Rectal smooth muscle tissue (tissue), 1 donor: ENCODE data around the gene P2RX4.
"Not testable (repeated sequence)": the region's sequence is repeated elsewhere in the genome, so short reads cannot be mapped to it uniquely, and the experiment has no call there.

Source experiments
- H3K27ac ChIP-seq: one replicate; pipeline ENCODE4 v1.7.0; 2013; ENCODE audit warnings: low read depth, low read length, inconsistent platforms
- H3K27me3 ChIP-seq: one replicate; pipeline ENCODE4 v1.7.0; 2013; ENCODE audit warnings: low read length; ENCODE audit not compliant: control insufficient read depth, insufficient read depth
- H3K36me3 ChIP-seq: one replicate; pipeline ENCODE4 v1.7.0; 2013; ENCODE audit warnings: low read length; ENCODE audit not compliant: control insufficient read depth, insufficient read depth
- H3K4me1 ChIP-seq: one replicate; pipeline ENCODE4 v1.7.0; 2013; ENCODE audit warnings: low read length; ENCODE audit not compliant: control insufficient read depth, insufficient read depth
- H3K4me3 ChIP-seq: one replicate; pipeline ENCODE4 v1.7.0; 2013; ENCODE audit warnings: low read length
- H3K9ac ChIP-seq: one replicate; pipeline ENCODE4 v1.7.0; 2013; ENCODE audit warnings: low read length

P2RX4 gene, protein sequence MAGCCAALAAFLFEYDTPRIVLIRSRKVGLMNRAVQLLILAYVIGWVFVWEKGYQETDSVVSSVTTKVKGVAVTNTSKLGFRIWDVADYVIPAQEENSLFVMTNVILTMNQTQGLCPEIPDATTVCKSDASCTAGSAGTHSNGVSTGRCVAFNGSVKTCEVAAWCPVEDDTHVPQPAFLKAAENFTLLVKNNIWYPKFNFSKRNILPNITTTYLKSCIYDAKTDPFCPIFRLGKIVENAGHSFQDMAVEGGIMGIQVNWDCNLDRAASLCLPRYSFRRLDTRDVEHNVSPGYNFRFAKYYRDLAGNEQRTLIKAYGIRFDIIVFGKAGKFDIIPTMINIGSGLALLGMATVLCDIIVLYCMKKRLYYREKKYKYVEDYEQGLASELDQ

DNA sequence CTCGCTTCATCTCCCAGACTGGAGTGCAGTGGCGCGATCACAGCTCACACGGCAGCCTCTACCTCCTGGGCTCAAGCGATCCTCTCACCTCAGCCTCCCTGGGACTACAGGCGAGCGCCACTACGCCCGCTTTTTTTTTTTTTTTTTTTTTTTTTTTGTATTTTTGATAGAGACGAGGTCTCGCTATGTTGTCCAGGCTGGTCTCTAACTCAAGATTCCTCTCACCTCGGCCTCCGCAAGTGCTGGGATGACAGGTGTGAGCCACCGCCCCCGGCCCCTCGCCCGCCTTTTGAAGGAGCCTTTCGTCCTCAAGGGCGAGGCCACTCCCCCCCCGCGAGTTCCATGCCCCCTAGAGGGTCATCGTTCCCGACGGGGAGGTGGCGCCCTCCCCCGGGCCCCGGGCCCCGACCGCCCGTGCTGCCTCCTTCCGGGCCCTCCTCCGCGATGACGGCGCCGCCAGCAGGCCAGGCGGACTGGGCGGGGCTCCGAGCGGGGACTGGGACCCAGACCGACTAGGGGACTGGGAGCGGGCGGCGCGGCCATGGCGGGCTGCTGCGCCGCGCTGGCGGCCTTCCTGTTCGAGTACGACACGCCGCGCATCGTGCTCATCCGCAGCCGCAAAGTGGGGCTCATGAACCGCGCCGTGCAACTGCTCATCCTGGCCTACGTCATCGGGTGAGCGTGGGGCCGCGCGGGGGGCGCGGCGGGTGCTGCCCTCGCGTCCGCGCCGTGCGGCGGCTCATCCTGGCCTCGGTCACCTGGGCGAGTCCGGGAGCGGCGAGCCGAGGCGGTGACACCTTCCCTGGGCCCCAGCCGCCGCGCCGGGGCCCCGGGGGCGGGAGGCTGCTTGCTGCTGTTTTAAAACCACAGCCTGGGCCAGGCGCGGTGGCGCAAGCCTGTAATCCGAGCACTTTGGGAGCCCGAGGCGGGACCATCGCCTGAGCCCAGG, at the start of gene P2RX4:
P2RX4 (plus strand) TSS at position 506 of the 949 bp plus-strand sequence; CDS start at position 542, 36 bp downstream.
- Histone ChIP-seq H3K9ac (peak within 1 kb of the TSS; percentile 83), H3K27me3 (no peaks in the 10 kb centered on the region), H3K4me1 (peaks cover 5% of the 10 kb centered on the region), H3K4me3 (peak within 1 kb of the TSS; percentile 88), H3K36me3 (peaks cover 3% of the 10 kb centered on the region), H3K27ac (peak within 1 kb of the TSS; percentile 86)

DNA sequence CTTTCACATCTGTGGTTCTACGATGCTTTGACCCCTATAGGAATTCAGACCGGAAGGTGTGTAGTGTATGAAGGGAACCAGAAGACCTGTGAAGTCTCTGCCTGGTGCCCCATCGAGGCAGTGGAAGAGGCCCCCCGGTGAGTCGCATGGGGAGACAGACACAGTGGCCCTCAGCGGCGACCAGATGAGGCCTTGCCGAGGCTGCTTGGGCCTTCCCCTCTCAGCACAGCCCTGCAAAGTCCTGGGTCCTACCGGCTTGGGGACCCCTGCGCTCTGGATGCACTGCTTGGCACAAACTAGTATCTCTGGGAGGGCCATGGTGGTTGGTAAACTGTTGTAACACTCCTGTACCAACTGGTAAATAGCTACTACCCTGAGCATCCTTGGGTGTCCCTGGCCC, 47.5 kb upstream of the P2RX4 start:
- H3K4me3 ChIP-seq = no peak overlapping the region
- no peaks in the 10 kb centered on the region for H3K27me3 ChIP-seq
- no peaks in the 10 kb centered on the region for H3K4me1 ChIP-seq
- H3K9ac ChIP-seq = no peak overlapping the region
- H3K27ac ChIP-seq = no peak overlapping the region
- peaks cover 5% of the 10 kb centered on the region for H3K36me3 ChIP-seq

DNA sequence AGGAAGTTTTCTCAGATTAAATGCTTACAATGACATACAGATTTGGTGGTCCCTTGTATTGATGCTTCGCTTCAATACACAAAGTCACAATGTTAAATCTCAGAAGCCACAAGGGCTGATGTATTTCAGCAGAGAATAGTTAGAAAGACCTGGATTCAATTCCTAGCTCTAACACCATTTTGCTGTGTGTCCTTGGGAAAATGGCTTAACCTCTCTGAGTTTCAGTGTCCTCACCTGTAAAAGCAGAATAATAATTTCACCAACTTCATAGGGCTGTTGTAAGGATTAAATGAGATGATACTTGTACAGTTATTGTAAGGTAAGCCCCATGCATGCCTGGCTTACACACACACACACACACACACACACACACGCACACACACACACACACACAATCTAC, 46.9 kb upstream of the P2RX4 start:
- H3K4me1 ChIP-seq = no peaks in the 10 kb centered on the region
- no peak overlapping the region for H3K4me3 ChIP-seq
- H3K27ac ChIP-seq = no peak overlapping the region
- no peak overlapping the region for H3K9ac ChIP-seq
- no peaks in the 10 kb centered on the region for H3K27me3 ChIP-seq
- H3K36me3 ChIP-seq = peaks cover 5% of the 10 kb centered on the region

DNA sequence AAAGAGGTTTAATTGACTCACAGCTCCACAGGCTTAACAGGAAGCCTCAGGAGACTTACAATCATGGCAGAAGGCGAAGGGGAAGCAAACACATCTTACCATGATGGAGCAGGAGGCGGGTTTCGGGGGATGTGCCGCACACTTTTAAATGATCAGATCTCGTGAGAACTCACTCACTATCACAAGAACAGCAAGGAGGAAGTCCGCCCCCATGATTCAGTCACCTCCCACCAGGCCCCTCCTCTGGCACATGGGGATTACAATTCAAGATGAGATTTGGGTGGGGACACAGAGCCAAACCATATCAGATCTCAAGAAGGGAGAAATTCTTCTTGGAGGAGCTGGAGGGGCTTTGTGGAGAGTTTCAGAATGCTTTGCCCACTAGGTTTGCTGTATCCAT, 45.1 kb upstream of the P2RX4 start:
- H3K4me1 ChIP-seq, H3K36me3 ChIP-seq, H3K27me3 ChIP-seq, H3K27ac ChIP-seq, H3K4me3 ChIP-seq, H3K9ac ChIP-seq: not testable (repeated sequence)

DNA sequence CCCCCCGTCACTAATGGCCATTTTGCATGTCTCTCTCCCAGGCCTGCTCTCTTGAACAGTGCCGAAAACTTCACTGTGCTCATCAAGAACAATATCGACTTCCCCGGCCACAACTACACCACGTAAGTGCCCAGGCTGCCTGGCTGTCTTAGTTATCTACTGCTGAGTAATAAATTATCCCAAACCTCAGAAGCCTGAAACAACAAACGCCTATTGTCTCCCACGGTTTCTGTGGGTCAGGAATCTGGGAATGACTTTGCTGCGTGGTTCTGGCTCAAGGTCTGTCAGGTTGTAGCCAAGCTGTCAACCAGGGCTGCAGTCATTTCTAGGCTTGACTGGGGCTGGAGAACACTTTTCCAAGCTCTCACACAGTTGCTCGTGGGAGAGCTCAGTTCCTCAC, 44.6 kb upstream of the P2RX4 start:
- peaks cover 5% of the 10 kb centered on the region for H3K36me3 ChIP-seq

DNA sequence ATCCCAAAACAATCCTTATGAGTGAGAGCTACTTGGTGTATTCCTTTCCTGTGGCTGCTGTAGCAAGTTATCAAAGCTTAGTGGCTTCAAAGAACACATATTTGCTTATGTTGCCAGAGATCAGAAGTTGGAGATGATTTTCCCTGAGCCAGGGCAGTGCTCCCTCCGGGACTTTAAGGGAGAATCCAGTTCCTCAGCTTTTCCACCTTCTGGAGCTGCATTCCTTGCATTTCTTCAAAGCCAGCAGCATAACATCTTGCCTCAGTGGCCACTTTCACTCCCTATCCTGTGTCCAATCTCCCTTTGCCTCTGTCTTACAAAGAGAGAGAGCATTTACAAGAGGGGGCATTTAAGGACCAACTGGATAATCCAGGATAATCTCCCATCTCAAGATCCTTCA, 43.6 kb upstream of the P2RX4 start:
- Histone ChIP-seq H3K36me3 (peaks cover 5% of the 10 kb centered on the region), H3K4me1 (no peaks in the 10 kb centered on the region), H3K27ac (no peak overlapping the region), H3K4me3 (no peak overlapping the region), H3K27me3 (no peaks in the 10 kb centered on the region), H3K9ac (no peak overlapping the region)

More for the DNA sequence above, 44.6 kb upstream of the P2RX4 start:
- no peaks in the 10 kb centered on the region for H3K27me3 ChIP-seq
- no peaks in the 10 kb centered on the region for H3K4me1 ChIP-seq
- H3K4me3 ChIP-seq = no peak overlapping the region
- H3K9ac ChIP-seq = no peak overlapping the region
- no peak overlapping the region for H3K27ac ChIP-seq

DNA sequence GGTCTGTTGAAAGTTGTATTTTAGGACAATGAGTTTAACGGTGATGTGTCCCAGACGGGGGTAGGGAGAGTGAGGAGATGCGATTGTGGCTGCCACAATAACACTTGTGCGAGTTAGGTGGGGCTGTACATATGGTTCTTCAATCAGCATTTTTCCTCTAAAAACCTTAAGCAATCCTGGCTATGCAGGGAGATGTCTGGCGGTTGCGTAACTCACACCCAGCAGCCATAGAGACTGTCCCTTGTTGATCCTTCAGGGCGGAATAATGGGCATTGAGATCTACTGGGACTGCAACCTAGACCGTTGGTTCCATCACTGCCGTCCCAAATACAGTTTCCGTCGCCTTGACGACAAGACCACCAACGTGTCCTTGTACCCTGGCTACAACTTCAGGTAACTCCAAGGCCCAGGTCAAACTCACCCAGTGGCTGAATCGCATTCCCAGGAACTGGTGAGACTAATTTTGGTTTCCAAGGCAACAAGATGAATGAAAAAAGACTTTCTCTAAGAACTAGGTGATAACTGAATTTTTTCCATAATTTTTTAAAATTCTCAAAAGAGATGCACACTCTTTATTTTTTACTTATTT, 42.6 kb upstream of the P2RX4 start:
- no peaks in the 10 kb centered on the region for H3K4me1 ChIP-seq

DNA sequence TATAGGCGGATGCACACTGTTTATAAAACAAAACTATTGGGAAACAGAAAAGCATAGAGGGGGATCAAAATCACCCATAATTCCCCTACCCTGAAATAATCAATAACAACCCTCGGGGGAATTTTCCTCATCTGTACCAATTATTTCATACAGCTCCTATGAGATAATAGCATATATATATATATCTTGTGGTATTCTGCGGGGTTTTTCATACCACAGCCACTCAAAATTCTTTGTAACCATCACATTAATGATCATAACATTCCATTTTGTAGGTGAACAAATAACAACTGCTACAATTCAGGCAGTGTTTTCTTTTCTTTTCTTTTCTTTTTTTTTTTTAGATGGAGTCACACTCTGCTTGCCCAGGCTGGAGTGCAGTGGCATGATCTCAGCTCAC, 42.0 kb upstream of the P2RX4 start:
- Histone ChIP-seq H3K27ac (no peak overlapping the region), H3K4me3 (no peak overlapping the region), H3K4me1 (no peaks in the 10 kb centered on the region), H3K27me3 (no peaks in the 10 kb centered on the region), H3K9ac (no peak overlapping the region), H3K36me3 (peaks cover 5% of the 10 kb centered on the region)

More for the DNA sequence above, 42.6 kb upstream of the P2RX4 start:
- Histone ChIP-seq H3K4me3 (no peak overlapping the region), H3K9ac (no peak overlapping the region), H3K36me3 (peaks cover 5% of the 10 kb centered on the region), H3K27ac (no peak overlapping the region), H3K27me3 (no peaks in the 10 kb centered on the region)

DNA sequence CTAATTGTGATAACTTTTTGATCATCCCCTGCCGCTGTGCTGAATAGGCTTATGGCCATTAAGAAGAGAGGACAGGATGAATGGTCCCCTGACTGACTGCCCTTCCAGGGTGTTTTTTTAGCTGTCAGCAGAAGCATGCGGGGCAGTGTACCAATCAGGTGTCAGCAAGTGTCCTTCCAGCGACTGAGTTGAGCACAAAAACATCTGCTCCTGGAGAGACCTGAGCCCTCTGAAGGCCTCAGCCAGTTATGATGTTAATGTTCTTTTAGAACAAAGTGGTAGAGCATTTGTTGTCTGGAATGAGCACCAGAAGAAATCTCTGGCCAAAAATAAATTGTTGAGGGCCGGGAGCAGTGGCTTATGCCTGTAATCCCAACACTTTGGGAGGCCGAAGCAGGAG, 39.8 kb upstream of the P2RX4 start:
- Histone ChIP-seq H3K4me1 (no peaks in the 10 kb centered on the region), H3K4me3 (no peak overlapping the region), H3K27me3 (no peaks in the 10 kb centered on the region), H3K36me3 (peaks cover 5% of the 10 kb centered on the region), H3K9ac (no peak overlapping the region), H3K27ac (no peak overlapping the region)

DNA sequence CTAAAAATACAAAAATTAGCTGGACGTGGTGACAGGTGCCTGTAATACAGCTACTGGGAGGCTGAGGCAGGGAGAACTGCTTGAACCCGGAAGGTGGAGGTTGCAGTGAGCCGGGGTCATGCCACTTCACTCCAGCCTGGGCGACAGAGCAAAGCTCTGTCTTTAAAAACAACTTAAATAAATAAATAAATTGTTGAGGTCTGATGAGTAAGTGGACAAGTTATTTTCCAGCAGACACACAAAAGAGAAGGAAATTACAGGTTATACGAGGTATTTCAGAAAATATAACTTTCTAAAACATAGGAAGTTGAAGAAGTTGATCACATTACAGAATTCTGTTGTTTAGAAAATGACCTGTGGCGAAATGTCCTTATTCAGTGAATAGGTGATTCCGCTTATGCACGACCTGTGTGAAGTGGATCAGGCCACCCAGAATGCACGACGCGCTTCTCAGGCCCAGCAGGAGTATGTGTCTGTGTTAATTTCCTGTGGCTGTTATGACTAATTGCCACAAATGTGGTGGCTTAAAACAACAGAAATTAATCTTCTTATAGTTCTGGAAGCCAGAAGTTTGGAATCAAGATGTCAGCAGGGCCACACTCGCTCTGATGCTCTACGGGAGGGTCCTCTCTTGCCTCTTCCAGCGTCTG, 39.2 kb upstream of the P2RX4 start:
- Histone ChIP-seq H3K36me3 (peaks cover 5% of the 10 kb centered on the region), H3K4me1 (no peaks in the 10 kb centered on the region), H3K27me3 (no peaks in the 10 kb centered on the region), H3K4me3 (no peak overlapping the region), H3K27ac (no peak overlapping the region), H3K9ac (no peak overlapping the region)

DNA sequence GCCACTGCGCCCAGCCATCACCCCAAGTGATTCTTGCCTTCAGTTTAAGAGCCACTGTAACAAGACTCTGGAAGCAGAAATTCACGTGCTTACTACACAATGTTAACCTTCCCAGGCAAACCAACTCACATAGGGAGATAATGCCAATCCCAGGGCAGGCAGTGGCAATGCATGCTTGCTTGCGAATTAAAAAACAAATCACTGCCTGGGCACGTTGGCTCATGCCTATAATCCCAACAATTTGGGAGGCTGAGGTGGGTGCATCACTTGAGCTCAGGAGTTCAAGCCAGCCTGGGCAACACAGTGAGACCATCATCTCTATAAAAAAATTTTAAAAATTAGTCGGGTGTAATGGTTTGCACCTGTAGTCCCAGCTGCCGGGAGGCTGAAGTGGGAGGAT, 37.8 kb upstream of the P2RX4 start:
- Histone ChIP-seq H3K4me3 (no peak overlapping the region), H3K36me3 (peaks cover 4% of the 10 kb centered on the region), H3K27me3 (no peaks in the 10 kb centered on the region), H3K9ac (no peak overlapping the region), H3K27ac (no peak overlapping the region), H3K4me1 (no peaks in the 10 kb centered on the region)
